MM.1S (cell line): Measurements from ENCODE around the gene NRP2.

Experiments
- CTCF ChIP-seq: fragments of 300-600 bp; sonication (generic); IDR thresholded peaks from 2 replicates; pipeline ENCODE4 v1.5.1; 2016; ENCODE audit warnings: antibody characterized with exemption, low read length, mixed read lengths
- EZH2 ChIP-seq: fragments of 300-600 bp; sonication (generic); optimal IDR thresholded peaks from 2 replicates; pipeline ENCODE3; 2017; ENCODE audit warnings: low read depth, mild to moderate bottlenecking, antibody characterized with exemption, low read length, mixed read lengths
- EZH2phosphoT487 ChIP-seq: fragments of 300-600 bp; sonication (generic); IDR thresholded peaks from 2 replicates; pipeline ENCODE4 v1.6.1; 2018; ENCODE audit warnings: antibody characterized with exemption, low read length

- no peak for TF ChIP-seq CTCF
- TF ChIP-seq EZH2 = no peak
- no peak for TF ChIP-seq EZH2phosphoT487
These were observed 75.8 kb downstream of the NRP2 start for GRCh38 chr2:205758051-205758450.
